Urothelium cell line (cell line): ENCODE measurements around the gene PSD2.
A peak's percentile ranks its signal among the peaks of the same experiment; 100 is the strongest.

Source experiments
- DNase-seq: peaks from one replicate; pipeline ENCODE4 v3.0.0; 2011; ENCODE audit warnings: low spot score, mixed read lengths
- FAIRE-seq: peaks from 2 replicates; lab custom pipeline; 2011; peaks lifted over from hg19 to GRCh38; lab: Jason Lieb, UNC

PSD2 gene

DNA sequence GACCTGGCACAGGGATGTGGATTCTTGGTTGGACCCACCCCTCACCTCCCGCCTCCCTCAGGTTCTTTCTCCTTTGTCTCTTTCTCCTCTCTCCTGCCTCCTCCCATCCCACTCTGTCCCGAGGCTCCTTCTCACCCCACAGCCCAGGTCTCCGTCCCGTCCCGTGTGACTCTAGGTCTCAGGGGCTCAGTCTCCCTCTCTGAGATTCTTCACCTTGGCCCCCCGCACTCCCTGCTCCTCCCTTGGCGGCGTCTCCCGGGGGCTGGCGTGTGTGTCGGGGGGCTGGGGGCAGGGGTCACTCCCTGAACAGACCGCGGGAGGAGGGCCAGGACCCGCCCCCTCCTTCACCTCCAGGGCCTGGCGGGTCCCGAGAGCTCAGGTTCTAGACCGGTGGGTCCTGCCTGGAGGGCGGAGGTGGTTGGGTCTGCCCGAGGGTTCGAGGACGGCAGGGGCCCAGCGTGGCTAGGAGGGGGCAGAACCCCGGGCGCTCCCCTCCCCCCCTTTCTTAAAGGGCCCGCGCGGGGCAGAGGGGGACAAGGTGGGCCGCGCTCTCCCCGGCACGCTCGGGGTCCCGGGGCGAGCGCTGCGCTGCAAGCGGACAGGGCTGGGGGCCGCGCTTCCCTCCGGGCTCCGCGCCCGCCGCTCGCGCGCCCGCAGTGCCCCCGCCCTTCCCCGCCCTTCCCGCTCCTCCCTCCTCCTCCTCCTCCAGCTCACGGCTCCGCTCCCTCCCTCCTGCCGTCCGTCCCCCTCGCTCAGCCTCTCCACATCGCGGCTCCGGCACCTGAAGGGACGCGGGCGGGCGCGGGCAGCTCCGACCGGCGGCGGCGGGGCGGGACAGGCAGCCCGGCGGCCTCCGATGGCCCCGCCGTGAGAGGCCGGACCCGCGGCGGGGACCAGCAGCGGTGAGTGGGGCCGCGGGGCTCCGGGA lies at the start of gene PSD2:
TSS of gene PSD2 (plus strand) at position 735 of the 928 bp plus-strand sequence. CDS start 13,633 bp downstream, outside the sequence.
- FAIRE-seq (no peak), DNase-seq (peak; percentile 72)

DNA sequence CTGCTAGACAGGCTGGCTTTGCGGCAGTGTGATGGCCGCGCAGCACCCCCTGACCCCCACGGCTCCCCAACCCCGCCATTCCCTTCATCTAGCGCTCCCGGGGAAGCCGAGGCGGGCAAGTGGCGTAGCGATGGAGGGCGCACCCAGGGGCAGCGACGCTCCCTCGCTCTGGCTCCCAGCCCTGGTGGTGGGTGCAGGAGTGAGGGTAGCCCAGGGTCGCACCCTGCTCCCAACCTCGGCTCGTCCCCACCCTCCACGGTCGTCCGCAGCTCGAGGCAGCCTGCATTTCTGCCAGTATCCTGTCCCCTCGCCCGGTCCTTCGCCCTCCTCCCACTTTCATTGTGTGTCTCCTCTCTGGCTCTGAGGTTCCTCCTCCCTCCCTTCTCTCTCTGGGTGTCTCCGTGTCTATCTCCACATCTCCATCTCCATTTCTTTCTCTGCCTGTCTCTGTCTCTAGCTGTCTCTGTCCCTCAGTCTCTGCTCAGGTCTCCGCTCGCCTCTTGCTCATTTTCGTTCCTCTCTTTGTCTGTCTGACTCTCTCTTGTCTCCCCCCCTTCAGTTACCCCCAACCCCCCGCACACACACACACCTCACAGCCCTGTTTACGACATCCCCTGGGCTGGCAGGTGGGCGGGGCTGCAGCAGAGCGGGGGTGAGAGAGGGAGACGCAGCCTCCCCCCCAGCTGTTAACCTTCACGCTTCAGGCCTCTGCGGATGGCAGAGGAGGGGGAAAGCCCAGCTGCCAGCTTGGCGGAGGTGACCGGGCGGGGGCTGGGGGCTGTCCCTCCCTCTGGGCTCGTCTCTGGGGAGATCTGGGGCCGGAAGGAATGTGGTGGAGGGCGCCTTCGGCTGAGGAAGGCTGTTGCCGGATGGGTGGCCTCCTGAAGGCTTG lies 48.7 kb upstream of the PSD2 start:
- peak; percentile 61 for DNase-seq
- peak; percentile 66 for FAIRE-seq

DNA sequence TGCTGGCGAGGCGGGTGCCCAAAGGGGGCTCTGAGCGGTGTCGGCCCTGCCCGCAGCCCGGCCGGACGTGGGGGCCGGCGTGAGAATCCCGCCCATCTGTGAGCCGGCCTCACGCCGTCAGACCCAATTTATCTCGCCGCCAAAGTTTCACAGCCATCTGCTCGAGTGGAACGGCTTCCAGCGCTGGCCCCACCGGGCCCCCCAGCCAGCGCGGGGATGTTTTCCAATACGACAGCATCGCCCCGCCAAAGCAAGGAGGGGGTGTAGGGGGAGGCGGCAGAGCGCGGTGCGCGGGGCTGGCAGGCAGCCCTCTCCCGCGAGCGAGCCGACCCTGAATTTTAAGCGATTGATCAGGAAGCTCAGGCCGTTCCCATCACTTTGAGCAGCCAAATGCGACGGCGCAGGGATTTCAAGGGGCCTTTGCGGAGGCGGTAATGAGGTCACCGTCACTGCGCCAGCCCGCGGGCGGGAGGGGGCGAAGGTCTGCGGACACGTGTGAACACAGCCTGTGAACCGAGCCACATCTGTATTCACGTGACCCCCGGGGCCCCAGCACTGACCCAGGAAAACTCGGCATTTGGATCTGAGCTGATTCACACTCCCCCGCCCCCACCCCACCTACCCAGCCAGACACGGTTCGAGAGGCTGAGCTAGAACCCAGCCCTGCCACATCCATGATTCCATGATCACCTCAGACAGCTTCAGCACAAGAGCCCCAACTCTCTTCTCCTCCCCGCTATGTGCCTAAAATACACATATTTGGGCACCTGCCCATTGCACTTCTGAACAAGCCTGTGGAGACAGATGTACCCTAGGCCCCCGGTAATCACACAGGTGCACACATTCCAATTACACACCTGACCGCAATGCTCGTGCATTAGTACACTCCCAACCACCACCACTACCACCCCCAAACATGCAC lies 47.8 kb upstream of the PSD2 start:
- DNase-seq, result peak; percentile 48
- FAIRE-seq, result no peak

DNA sequence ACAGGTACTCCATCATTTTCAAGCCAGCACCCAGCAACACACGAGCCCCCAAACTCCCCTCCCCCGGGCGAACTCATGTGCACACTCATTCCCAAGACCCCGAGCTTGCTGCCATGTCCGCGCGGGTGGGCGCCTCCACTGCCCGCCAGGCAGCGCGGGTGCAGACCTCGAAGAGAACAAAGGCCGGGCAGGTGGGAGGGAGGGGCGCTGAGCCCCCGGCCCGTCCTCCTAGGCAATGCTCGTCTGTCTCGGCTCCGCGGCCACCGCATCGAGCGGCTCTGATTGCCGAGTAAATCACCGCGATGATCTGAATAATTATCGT lies 47.1 kb upstream of the PSD2 start:
- DNase-seq (no peak), FAIRE-seq (no peak)

DNA sequence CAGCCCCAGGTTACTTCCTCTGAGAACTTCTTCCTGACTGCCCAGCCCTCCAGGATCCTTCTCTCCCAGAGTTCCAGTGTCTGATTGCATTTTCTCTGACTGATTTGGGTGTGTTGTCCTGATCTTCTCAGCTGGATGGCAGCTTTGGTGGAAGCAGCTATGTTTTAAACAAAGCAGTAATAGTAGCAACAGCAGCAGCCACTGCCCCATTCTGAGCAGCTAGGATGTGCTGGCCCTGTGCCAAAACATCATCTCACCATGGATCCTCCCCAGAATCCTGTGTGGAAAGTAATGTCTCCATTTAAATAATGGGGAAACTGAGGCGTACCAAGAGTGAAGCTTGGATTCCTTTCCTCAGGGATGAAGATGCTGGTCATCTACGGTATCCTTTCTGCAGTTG lies 46.4 kb upstream of the PSD2 start:
- no peak for FAIRE-seq

GRCh38 chr5:139751236-139751635 lies 44.4 kb upstream of the PSD2 start:
- no peak for DNase-seq
- no peak for FAIRE-seq

More for the DNA sequence above, 46.4 kb upstream of the PSD2 start:
- no peak for DNase-seq

DNA sequence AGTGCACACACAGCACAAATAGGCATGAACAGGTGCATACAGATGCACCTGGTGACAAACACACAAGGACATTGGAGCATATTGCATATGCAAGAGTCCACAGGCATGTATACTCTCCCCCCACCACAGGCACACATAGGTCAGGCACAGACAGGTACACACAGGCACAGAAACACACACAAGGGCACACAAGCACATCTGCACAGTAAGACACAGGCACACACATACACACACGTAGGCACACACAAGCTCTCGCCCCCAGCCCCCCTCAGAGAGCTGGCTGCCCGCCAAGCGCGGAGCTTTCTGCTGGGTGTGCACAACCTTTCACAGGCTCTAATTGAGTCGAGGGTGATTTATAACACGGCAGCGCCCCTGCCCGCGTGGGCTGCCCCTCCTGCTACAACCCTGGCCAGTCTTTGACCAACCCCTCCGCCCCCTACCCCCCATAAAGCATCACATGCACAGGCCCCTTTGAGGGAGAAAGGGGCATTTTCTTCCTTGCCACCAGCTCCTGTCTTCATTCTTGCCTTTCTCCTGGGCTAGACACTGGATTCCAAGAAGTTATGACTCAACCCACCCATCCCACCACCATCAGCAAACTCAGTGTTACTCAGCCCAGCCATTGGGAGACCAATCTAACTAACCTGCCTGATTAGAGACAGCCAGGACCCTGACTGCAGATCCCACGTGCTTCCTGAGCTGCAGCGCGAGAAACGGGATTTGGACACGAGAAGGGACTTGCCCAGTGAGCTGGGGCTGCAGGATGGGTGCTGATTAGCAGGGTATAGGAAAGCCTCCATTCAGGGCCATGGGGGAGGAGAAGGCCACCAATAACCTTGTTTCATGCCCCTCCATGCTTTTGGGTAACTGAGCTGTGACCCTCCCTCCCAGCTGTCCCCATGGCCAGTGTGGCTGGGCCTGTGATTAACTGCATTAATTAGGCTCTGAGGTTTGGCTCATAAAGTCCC lies 42.8 kb upstream of the PSD2 start:
- DNase-seq (peak; percentile 48), FAIRE-seq (no peak)

DNA sequence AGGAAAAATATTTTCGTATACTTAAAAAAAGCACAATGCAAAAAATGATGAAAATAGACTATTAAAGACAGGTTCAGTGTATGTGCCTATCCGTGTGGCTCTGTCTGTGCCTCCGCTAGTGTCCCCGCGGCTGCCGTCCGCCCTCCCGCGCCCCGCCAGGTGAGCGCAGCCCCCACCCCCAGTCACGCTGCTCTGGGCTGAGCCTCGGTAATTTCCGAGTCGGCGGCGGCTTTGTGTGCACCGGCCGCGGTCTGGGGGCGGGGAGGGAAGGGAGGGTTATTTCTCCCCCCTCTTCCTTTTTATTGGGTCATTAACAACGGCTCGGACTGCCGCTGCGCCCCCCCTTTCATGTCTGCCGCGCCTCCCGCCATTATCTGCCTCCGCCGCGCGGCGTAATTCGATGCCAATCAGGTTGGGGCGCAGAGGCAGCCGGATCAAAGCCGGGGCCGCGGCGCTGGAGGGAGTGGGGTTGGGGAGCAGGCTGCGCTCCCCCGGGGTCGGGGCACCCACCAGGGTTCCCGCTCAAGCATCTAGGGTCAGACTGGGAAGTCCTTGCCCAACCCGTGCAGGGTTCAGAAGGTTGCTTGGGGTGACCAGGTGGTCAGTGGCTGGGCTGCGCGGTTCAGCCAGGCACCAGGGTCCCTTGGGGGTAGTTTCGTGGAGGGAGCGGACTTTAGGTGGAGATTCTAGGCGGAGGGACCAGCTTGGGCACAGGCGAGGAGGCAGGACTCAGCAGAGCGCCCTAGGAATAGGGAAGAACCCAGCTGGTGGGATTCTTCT lies 39.5 kb upstream of the PSD2 start:
- DNase-seq, result no peak

DNA sequence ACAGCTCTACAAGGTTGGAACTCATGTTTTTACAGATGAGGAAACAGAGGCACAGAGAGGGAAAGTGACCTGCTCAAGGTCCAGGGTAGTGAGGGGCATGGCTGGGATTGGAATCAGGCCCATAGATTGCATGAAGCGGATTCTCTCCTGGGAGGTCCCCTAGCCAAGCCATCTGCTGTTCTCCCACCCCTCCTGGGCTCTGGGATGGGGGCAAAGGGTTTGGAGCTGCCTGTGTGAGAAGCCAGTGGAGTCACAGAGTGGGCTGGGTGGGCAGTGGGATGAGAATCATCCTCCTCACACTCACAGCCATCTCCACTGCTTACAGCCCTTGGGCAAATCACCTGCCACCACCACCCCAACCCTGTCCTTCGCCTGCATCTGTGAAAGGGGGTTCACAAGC lies 38.6 kb upstream of the PSD2 start:
- FAIRE-seq (no peak), DNase-seq (no peak)

More for the DNA sequence above, 39.5 kb upstream of the PSD2 start:
- no peak for FAIRE-seq

- DNase-seq (no peak), FAIRE-seq (no peak)
These were observed 37.7 kb upstream of the PSD2 start for GRCh38 chr5:139757727-139758509.

GRCh38 chr5:139758510-139759075 lies 37.0 kb upstream of the PSD2 start:
- FAIRE-seq, result no peak
- DNase-seq, result no peak

GRCh38 chr5:139759219-139759721 lies 36.3 kb upstream of the PSD2 start:
- FAIRE-seq (no peak), DNase-seq (no peak)

GRCh38 chr5:139760066-139761056 lies 35.2 kb upstream of the PSD2 start:
- no peak for FAIRE-seq
- DNase-seq, result no peak

- FAIRE-seq (no peak), DNase-seq (no peak)
These were observed 34.6 kb upstream of the PSD2 start for GRCh38 chr5:139761057-139761450.

GRCh38 chr5:139761501-139761900 lies 34.1 kb upstream of the PSD2 start:
- FAIRE-seq, result no peak
- no peak for DNase-seq

GRCh38 chr5:139762615-139763170 lies 32.9 kb upstream of the PSD2 start:
- no peak for FAIRE-seq
- DNase-seq, result no peak
